GM18517 (cell line): ENCODE results near the gene IPMK.
"Not testable (repeated sequence)": the region's sequence is repeated elsewhere in the genome, so short reads cannot be mapped to it uniquely, and the experiment has no call there.

Experiments
- ATAC-seq: cut with Tn5 transposase; IDR thresholded peaks from one replicate; pipeline ENCODE4 v1.9.1; 2021; ENCODE audit warnings: mild to moderate bottlenecking, moderate library complexity; ENCODE audit not compliant: unreplicated experiment

IPMK gene

DNA sequence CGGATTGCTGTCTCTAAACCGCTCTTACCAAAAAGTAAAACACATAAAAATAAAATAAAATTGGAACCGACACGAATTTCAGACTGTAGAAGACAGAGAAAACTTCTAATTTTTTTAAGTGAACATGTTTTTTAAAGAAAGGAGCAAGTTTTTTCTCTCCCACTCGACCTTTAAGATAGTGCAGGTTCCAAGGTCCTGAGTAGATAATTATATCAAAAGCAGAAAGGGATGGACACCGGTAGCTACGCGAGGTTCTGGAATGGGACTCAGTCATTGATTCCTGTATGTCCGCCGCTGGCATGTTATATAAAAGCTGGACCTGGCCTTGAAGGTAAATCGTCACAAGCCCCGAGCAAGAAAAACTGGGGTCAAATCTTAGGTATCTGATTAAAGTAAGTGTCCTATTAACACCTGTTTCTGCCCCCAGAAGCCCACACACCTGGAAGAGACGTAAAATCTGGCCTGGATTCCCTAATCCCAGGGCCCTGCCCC lies 806 bp upstream of the IPMK start:
- ATAC-seq = peak; percentile 3

DNA sequence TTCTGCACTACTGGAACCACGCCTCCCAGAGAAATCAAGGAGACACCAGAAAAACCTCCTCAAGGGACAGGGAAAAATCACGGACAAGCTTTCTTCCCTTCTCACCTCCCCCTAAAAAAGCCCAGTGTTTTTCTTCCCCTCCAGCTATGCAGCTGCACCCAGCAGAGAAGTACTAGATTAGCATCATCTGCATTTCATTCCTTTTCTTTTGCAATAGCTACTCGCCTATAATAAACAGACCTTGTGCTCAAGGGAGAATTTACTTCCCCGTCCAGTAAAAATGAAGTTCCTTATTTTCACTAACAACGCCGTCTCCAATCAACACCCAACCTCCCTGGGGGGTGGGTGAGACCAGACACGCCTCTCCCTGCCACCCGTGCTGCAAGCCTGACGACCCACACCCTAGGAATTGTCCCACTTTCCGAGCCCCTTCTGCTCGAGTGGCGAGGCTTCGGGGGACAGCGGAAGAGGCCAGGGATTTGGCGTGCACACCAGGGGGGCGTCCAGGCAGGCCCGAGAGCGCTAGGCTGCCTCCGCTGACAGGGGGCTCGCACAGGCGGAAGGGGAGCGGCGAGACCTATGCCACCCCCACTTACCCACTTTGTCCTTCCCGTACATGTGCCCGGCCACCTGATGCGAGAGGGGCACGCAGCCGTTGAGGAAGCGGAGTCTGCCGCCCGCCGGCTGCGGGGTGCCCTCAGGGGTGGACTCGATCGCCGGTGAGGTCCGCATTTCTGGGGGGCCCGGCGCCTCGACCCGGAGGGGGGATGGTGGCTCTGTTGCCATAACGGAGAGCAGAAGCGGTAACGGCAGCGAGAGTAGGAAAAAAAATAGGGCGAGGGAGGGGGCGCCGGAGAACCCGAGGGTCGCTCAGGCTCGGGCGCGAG lies 625 bp downstream of the IPMK start:
- peak; percentile 3 for ATAC-seq

- peak; percentile 21 for ATAC-seq
Observed at GRCh38 chr10:58266003-58266825, 1.5 kb downstream of the IPMK start.

DNA sequence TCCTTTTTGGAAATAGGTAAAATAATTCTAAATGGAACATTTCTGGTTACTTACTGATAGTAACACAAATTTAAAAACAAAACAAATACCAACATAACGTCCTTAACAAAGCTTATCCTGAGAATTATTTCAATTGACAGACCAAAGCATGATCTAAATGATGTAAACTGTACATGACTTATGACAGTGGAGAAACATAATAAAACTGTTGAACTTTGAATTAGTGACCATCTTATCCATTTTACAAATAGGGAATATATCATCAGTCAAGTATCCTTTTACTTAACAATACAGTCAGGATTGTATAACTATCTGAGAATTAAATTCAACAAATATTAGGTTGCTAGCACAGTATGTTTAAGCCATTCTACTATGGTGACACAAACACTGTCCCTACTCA lies 2.4 kb downstream of the IPMK start:
- no peak for ATAC-seq

DNA sequence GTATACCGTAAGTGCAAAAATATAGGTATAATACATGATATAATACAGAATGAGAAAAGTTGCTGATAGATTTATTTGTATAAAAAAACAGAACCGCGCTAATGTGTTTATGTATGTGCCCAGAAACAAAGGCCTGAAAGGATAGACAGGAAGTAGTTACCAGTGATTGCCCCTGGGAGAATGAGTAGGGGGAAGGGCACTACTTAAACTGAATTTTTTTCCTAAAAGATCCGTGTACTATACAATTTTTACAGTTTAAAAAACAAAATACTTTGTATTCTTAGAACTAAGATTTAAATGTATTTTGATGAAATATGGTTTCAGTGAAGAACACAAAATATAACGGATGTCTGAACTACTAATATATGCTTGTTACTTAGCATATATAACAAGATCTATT lies 2.9 kb downstream of the IPMK start:
- ATAC-seq = no peak

DNA sequence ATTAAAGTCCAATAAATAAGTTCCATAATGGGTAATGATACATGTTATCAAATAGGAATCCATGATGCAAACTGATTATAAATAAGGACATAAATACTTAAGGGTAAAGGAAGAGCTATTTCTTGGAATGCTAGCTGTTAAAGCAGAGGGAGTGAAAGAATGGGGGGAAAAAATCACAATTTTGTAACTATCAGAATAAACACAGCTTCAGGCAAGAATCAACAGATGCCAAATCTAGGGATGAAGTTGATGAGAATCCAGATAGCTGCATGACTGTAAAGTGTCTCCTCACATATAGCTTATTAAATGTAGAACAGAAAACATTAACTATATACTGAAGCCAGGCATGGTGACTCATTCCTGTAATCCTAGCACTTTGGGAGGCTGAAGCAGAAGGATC lies 4.9 kb downstream of the IPMK start:
- no peak for ATAC-seq

GRCh38 chr10:58260334-58260733 lies 7.4 kb downstream of the IPMK start:
- ATAC-seq = no peak

DNA sequence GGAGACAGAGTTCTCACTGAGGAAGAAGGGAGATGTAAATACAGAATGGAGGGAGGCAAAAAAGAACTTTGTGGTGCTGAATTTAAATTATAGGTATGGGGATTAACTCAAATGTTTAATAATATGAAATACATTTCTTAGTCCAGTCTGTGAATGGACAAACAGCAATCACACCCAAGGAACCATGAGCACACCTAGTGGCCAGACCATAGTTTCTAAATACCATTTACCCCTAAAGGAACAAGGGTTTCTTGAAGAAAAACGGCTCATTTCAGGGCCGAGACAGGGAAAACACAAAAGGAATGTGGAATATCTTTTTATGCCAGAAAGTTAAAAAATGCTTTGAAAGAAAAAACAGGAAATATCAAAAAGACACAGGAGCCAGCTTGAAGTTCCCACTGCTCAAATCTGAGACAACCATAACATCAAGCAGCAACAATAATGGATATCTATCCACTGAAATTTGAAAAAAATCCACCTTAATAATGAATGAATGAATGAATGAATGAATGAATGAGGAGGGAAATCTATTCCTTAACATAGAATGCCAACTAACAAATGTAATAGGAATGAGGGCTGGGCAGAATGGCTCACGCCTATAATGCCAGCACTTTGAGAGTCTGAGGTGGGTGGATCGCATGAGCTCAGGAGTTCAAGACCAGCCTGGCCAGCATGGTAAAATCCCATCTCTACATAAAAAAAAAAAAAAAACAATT lies 8.6 kb downstream of the IPMK start:
- ATAC-seq = no peak

GRCh38 chr10:58256013-58256780 lies 11.5 kb downstream of the IPMK start:
- ATAC-seq = not testable (repeated sequence)

DNA sequence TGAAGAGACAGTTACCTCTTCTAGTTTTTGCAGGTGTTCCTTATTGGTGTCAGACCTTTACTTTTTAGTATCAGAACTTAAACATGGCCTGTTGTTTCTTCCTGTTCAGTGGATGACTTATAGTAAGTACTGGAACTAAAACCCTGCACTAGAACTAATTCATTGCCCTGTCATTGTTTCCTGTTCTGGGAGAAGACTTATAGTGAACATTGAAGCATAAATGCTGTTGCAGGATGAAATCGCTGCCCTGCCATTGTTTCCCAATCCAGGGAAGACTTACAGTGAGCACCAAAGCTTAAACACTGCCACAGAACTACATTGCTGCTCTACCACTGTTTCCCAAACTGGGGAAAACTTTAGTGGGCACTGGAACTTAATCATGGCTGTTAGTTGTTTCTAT lies 13.1 kb downstream of the IPMK start:
- no peak for ATAC-seq

DNA sequence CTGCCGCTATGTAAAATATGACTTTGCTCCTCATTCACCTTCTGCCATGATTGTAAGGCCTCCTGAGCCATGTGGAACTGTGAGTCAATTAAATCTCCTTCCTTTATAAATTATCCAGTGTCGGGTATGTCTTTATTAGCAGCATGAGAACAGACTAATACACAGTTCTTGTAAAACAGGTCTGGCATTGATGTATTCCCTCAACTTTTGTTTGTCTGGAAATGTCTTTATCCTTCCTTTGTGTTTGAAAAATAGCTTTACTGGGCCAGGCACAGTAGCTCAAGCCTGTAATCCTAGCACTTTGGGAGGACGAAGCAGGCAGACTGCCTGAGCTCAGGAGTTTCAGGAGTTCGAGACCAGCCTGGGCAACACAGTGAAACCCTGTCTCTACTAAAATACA lies 14.5 kb downstream of the IPMK start:
- ATAC-seq = no peak

- ATAC-seq = not testable (repeated sequence)
Observed at GRCh38 chr10:58244666-58245065, 23.0 kb downstream of the IPMK start.

DNA sequence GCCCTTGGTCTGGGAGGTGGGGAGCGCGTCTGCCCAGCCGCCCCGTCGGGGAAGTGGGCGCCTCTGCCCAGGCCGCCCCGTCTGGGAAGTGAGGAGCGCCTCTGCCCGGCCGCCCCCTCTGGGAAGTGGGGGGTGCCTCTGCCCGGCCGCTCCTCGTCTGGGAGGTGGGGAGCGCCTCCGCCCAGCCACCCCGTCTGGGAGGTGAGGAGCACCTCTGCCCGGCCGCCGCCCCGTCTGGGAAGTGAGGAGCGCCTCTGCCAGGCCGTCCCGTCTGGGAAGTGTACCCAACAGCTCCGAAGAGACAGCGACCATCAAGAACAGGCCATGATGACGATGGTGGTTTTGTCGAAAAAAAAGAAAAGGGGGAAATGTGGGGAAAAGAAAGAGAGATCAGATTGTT lies 23.5 kb downstream of the IPMK start:
- not testable (repeated sequence) for ATAC-seq

DNA sequence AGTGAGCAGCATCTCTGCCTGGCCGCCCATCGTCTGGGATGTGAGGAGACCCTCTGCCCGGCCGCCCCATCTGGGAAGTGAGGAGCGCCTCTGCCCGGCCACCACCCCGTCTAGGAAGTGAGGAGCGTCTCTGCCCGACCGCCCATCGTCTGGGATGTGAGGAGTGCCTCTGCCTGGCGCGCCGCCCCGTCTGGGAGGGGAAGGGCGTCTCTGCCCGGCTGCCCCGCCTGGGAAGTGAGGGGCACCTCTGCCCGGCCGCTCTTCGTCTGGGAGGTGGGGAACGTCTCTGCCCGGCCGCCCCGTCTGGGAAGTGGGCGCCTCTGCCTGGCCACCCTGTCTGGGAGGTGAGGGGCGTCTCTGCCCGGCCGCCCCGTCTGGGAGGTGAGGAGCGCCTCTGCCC lies 23.9 kb downstream of the IPMK start:
- ATAC-seq = not testable (repeated sequence)

DNA sequence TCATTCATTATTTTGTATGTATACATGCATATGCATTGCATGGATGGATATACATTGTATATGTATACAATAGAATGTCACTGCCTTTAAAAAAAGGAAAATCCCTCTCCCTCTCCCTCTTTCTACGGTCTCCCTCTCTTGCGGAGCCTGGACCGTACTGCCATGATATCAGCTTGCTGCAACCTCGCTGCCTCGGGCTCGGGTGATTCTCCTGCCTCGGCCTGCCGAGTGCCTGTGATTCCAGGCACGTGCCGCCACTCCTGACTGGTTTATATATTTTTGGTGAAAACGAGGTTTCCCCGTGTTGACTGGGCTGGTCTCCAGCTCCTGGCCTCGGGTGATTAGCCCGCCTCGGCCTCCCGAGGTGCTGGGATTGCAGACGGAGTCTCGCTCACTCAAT lies 24.4 kb downstream of the IPMK start:
- no peak for ATAC-seq

DNA sequence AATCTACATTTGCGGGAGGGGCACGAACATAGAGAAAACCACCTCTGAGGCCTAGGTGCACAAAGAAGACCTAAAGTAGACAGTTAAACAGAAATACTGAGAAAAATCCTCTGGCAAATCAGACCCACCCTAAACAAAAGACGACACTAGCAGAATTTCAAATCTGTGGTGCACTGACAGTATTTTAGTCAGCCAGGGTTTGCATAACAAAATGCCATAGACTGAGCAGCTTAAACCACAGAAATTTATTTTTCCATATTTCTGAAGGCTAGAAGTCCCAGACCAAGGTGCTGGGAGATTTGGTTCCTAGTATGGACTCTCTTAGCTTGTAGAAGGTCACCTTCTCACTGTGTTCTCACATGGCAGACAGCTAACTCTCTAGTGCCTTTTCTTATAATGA lies 26.3 kb downstream of the IPMK start:
- ATAC-seq = no peak

DNA sequence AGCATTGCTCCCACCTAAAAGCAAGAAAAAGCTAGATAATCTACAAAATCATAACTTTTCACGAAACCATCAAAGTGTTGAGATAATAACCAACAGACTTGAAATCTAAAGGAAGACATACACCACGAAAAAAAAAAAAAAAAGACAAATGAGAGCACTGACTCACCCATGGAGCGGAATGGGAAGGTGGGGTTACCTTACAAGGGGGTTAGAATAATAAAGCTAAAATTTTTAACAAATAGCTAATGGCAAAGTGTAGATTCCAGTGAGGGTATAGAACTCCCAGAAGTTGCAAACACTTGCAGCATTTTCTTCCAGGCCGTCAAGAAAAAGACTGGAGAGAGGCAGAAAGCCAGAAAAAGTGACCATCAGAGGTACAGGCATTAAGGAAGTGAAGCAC lies 27.2 kb downstream of the IPMK start:
- ATAC-seq = no peak

- ATAC-seq = no peak
Observed at GRCh38 chr10:58239561-58240169, 28.0 kb downstream of the IPMK start.

- no peak for ATAC-seq
Observed at GRCh38 chr10:58237014-58237834, 30.5 kb downstream of the IPMK start.
